Keratinocyte (primary cell): Measurements from ENCODE around the gene SPOCK1. TPM values are rescaled to one million over a fixed set of nuclear protein-coding genes. Genes with fewer than 3 reads are reported as not detected.
A peak's percentile ranks its signal among the peaks of the same experiment; 100 is the strongest.

Source experiments
- DNase-seq: peaks from one replicate; pipeline ENCODE4 v3.0.0-alpha.2; 2011; ENCODE audit warnings: low read depth, missing footprints, low spot score
- FAIRE-seq: peaks from 2 replicates; lab custom pipeline; 2011; peaks lifted over from hg19 to GRCh38; lab: Jason Lieb, UNC
- H2AFZ ChIP-seq: 2 replicates; pipeline ENCODE4 v1.6.0; 2012; ENCODE audit warnings: low read length, control low read depth, inconsistent platforms; ENCODE audit not compliant: control insufficient read depth
- H3K27ac ChIP-seq: 2 replicates; pipeline ENCODE4 v1.5.1; 2011; ENCODE audit warnings: low read length; ENCODE audit not compliant: control insufficient read depth, insufficient read depth
- H3K27me3 ChIP-seq: 3 replicates; pipeline ENCODE4 v1.6.0; 2011; ENCODE audit warnings: low read length; ENCODE audit not compliant: control insufficient read depth, insufficient read depth; ENCODE audit errors: extremely low read depth
- H3K36me3 ChIP-seq, 2 experiments: 2 replicates in 1 of 2; 3 replicates in 1 of 2; pipeline ENCODE4 v1.5.1; 2011; ENCODE audit warnings: low read length in 2 of 2, mild to moderate bottlenecking in 1 of 2; ENCODE audit not compliant: control insufficient read depth in 2 of 2, insufficient read depth in 2 of 2; ENCODE audit errors: extremely low read depth in 1 of 2
- H3K4me1 ChIP-seq: 3 replicates; pipeline ENCODE4 v1.5.1; 2011; ENCODE audit warnings: low read length; ENCODE audit not compliant: control insufficient read depth, insufficient read depth; ENCODE audit errors: extremely low read depth
- H3K4me2 ChIP-seq: 3 replicates; pipeline ENCODE4 v1.6.0; 2011; ENCODE audit warnings: low read depth, low read length; ENCODE audit not compliant: control insufficient read depth, insufficient read depth; ENCODE audit errors: extremely low read depth
- H3K4me3 ChIP-seq, 3 experiments: fragments of 200-600 bp in 1 of 3; sonication (generic) in 1 of 3; 2 replicates in 2 of 3; 3 replicates in 1 of 3; pipeline ENCODE4 v1.5.1; 2011 to 2016; ENCODE audit warnings: low read length in 3 of 3, mild to moderate bottlenecking in 3 of 3, control low read depth in 2 of 3, inconsistent platforms in 1 of 3, low read depth in 1 of 3, mixed read lengths in 1 of 3, mixed run types in 1 of 3, moderate library complexity in 1 of 3; ENCODE audit not compliant: control insufficient read depth in 2 of 3, insufficient read depth in 2 of 3; ENCODE audit errors: extremely low read depth in 1 of 3
- H3K79me2 ChIP-seq: 2 replicates; pipeline ENCODE4 v1.6.0; 2012; ENCODE audit warnings: low read length; ENCODE audit not compliant: control insufficient read depth, insufficient read depth
- H3K9ac ChIP-seq: 3 replicates; pipeline ENCODE4 v1.6.0; 2011; ENCODE audit warnings: low read length; ENCODE audit not compliant: control insufficient read depth, insufficient read depth; ENCODE audit errors: extremely low read depth
- H3K9me1 ChIP-seq: 3 replicates; pipeline ENCODE4 v1.6.0; 2011; ENCODE audit warnings: low read length; ENCODE audit not compliant: control insufficient read depth, insufficient read depth; ENCODE audit errors: extremely low read depth
- H3K9me3 ChIP-seq: 2 replicates; pipeline ENCODE4 v1.5.1; 2012; ENCODE audit warnings: low read depth, low read length; ENCODE audit not compliant: control insufficient read depth
- H4K20me1 ChIP-seq: 3 replicates; pipeline ENCODE4 v1.6.0; 2011; ENCODE audit warnings: low read length; ENCODE audit not compliant: control insufficient read depth, insufficient read depth; ENCODE audit errors: extremely low read depth
- EZH2 ChIP-seq: IDR thresholded peaks from one replicate; pipeline ENCODE4 v1.6.1; 2012; ENCODE audit warnings: inconsistent platforms, mild to moderate bottlenecking, low read length, moderate library complexity
- dilution Hi-C: fragments of 300-500 bp; cut with MboI; formaldehyde crosslinking; loops from one replicate; pipeline ENCODE4 v1.7.0; 2020; ENCODE audit warnings: low sequenced_read_pairs; ENCODE audit not compliant: extremely low pct_ligation_motif_present
- polyA plus RNA-seq, 5 experiments: library from polyadenylated mRNA; depleted of rRNA in 3 of 5; stranded (reverse) in 3 of 5; stranded (forward) in 1 of 5; unstranded in 1 of 5; fragments of >200 nt; gene quantifications; 1 replicate in 1 of 5; 2 replicates in 3 of 5; 3 replicates in 1 of 5; pipeline versions ENCODE4 v1.2.1 to v1.2.3, GENCODE V29; 2011 to 2012; ENCODE audit warnings: missing spikeins in 2 of 5, low read depth in 1 of 5, low replicate concordance in 1 of 5
- TF ChIP-seq, protein P1 (sequence below), 3 experiments: IDR thresholded peaks in 1 of 3; conservative IDR thresholded peaks in 1 of 3; optimal IDR thresholded peaks in 1 of 3; 2 replicates in 2 of 3; 3 replicates in 1 of 3; pipeline versions ENCODE3 to v1.5.1; 2011; ENCODE audit warnings: low read length in 3 of 3, mild to moderate bottlenecking in 3 of 3, moderate library complexity in 2 of 3, control low read depth in 1 of 3, inconsistent platforms in 1 of 3; ENCODE audit not compliant: insufficient read depth in 2 of 3; ENCODE audit errors: extremely low read depth in 1 of 3

SPOCK1 gene
- polyA plus RNA-seq, 1 donor (not counting 4 experiments of a cell fraction or from before 2014, with no cell fraction given): 5.5 TPM

DNA sequence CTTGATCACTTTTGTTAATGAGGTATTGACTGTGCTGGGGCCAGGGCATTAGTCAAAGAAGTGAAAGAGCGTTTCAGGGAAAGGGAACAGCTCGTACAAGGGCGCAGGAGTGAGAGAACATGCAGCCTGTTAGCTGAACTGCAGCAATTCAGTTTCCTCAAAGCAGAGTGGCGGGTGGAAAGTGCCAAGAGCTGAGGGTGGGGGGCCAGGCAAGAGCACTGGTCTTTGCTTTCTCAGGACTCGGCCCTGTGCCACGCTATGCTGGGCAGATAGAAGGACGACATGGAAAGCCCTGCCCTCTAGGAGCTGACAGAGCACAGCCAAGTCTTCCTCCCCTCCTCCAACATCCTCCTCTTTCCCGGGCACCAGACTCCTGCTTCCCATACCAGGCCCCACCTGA lies 304.8 kb downstream of the SPOCK1 start:
- Histone ChIP-seq H3K79me2 (no peaks in the 10 kb centered on the region), H2AFZ (no peak overlapping the region), H3K4me3 (no peak overlapping the region), H4K20me1 (no peaks in the 10 kb centered on the region), H3K27me3 (no peaks in the 10 kb centered on the region), H3K9me3 (no peaks in the 10 kb centered on the region), H3K27ac (no peak overlapping the region), H3K4me1 (peaks cover 9% of the 10 kb centered on the region), H3K9ac (no peak overlapping the region), H3K9me1 (no peaks in the 10 kb centered on the region), H3K4me2 (no peak overlapping the region), H3K36me3 (no peaks in the 10 kb centered on the region)
- TF ChIP-seq, protein P1, sequence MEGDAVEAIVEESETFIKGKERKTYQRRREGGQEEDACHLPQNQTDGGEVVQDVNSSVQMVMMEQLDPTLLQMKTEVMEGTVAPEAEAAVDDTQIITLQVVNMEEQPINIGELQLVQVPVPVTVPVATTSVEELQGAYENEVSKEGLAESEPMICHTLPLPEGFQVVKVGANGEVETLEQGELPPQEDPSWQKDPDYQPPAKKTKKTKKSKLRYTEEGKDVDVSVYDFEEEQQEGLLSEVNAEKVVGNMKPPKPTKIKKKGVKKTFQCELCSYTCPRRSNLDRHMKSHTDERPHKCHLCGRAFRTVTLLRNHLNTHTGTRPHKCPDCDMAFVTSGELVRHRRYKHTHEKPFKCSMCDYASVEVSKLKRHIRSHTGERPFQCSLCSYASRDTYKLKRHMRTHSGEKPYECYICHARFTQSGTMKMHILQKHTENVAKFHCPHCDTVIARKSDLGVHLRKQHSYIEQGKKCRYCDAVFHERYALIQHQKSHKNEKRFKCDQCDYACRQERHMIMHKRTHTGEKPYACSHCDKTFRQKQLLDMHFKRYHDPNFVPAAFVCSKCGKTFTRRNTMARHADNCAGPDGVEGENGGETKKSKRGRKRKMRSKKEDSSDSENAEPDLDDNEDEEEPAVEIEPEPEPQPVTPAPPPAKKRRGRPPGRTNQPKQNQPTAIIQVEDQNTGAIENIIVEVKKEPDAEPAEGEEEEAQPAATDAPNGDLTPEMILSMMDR (optimal IDR thresholded peaks at IDR 0.05 in 1 of 3, IDR thresholded peaks at IDR 0.05 in 1 of 3, conservative IDR thresholded peaks at IDR 0.05 in 1 of 3; ENCODE audit: extremely low read depth in 1 of 3, insufficient read depth in 2 of 3, low read length in 3 of 3): no peak
- TF ChIP-seq EZH2: no peak
- no peak for FAIRE-seq
- dilution Hi-C loops: no loop called here
- DNase-seq: no peak

GRCh38 chr5:137192293-137192743 lies 306.8 kb downstream of the SPOCK1 start:
- H3K9me3 ChIP-seq: no peaks in the 10 kb centered on the region
- no peak overlapping the region for H3K9ac ChIP-seq
- DNase-seq: no peak
- no peak overlapping the region for H2AFZ ChIP-seq
- no peaks in the 10 kb centered on the region for H3K27me3 ChIP-seq
- TF ChIP-seq EZH2: no peak
- TF ChIP-seq, protein P1 (optimal IDR thresholded peaks at IDR 0.05 in 1 of 3, IDR thresholded peaks at IDR 0.05 in 1 of 3, conservative IDR thresholded peaks at IDR 0.05 in 1 of 3; ENCODE audit: extremely low read depth in 1 of 3, insufficient read depth in 2 of 3, low read length in 3 of 3): no peak
- no peaks in the 10 kb centered on the region for H4K20me1 ChIP-seq
- dilution Hi-C loops: no loop called here
- H3K9me1 ChIP-seq: no peaks in the 10 kb centered on the region
- H3K4me3 ChIP-seq: no peak overlapping the region
- FAIRE-seq: peak; percentile 43
- H3K27ac ChIP-seq: no peak overlapping the region
- H3K4me2 ChIP-seq: no peak overlapping the region
- H3K4me1 ChIP-seq: peaks cover 9% of the 10 kb centered on the region
- no peaks in the 10 kb centered on the region for H3K79me2 ChIP-seq
- no peaks in the 10 kb centered on the region for H3K36me3 ChIP-seq
